Loucy (cell line): ENCODE measurements around the gene CARS2.

Source experiments
- H2AFZ ChIP-seq: fragments of 200-600 bp; sonication (generic); 2 replicates; pipeline ENCODE4 v1.6.0; 2016; ENCODE audit warnings: antibody characterized with exemption, mild to moderate bottlenecking, low read length, moderate library complexity
- H3F3A ChIP-seq: fragments of 200-600 bp; 2 replicates; pipeline ENCODE4 v1.6.0; 2016; ENCODE audit warnings: antibody characterized with exemption, low read depth, mild to moderate bottlenecking
- H3K27me3 ChIP-seq: fragments of 200-600 bp; sonication (generic); 2 replicates; pipeline ENCODE4 v1.6.1; 2014; ENCODE audit warnings: low read length, mild to moderate bottlenecking; ENCODE audit not compliant: insufficient read depth, poor library complexity, severe bottlenecking
- H3K36me3 ChIP-seq: fragments of 200-600 bp; sonication (generic); 2 replicates; pipeline ENCODE4 v1.6.1; 2016; ENCODE audit warnings: low read length; ENCODE audit not compliant: insufficient read depth
- H3K4me1 ChIP-seq: fragments of 200-600 bp; sonication (generic); 2 replicates; pipeline ENCODE4 v1.5.1; 2014; ENCODE audit warnings: low read length, mild to moderate bottlenecking; ENCODE audit not compliant: insufficient read depth, poor library complexity, severe bottlenecking
- H3K4me2 ChIP-seq: fragments of 200-600 bp; sonication (generic); 2 replicates; pipeline ENCODE4 v1.6.0; 2014; ENCODE audit warnings: antibody characterized with exemption, low read length, low read depth, mild to moderate bottlenecking; ENCODE audit not compliant: poor library complexity, severe bottlenecking
- H3K4me3 ChIP-seq: fragments of 200-600 bp; sonication (generic); 2 replicates; pipeline ENCODE4 v1.5.1; 2014; ENCODE audit warnings: low read length, mild to moderate bottlenecking, mixed read lengths; ENCODE audit not compliant: poor library complexity, severe bottlenecking
- H3K79me2 ChIP-seq: fragments of 200-600 bp; sonication (generic); 2 replicates; pipeline ENCODE4 v1.6.1; 2014; ENCODE audit warnings: low read length; ENCODE audit not compliant: insufficient read depth
- H3K9ac ChIP-seq: fragments of 200-600 bp; sonication (generic); 2 replicates; pipeline ENCODE4 v1.6.0; 2014; ENCODE audit warnings: mild to moderate bottlenecking, low read depth, low read length, moderate library complexity; ENCODE audit not compliant: poor library complexity, severe bottlenecking
- H3K9me2 ChIP-seq: fragments of 200-600 bp; sonication (generic); replicated peaks from 2 replicates; pipeline ENCODE4 v1.6.1; 2016; ENCODE audit warnings: low read depth, low read length, mixed read lengths
- H3K9me3 ChIP-seq: fragments of 200-600 bp; sonication (generic); 2 replicates; pipeline ENCODE4 v1.6.1; 2014; ENCODE audit warnings: mild to moderate bottlenecking, antibody characterized with exemption, low read length, low read depth; ENCODE audit not compliant: insufficient read depth
- H4K20me1 ChIP-seq: fragments of 200-600 bp; sonication (generic); 2 replicates; pipeline ENCODE4 v1.6.0; 2014; ENCODE audit warnings: antibody characterized with exemption, low read length, mild to moderate bottlenecking; ENCODE audit not compliant: insufficient read depth, poor library complexity, severe bottlenecking
- CTCF ChIP-seq: fragments of 200-600 bp; sonication (generic); conservative IDR thresholded peaks from 2 replicates; pipeline ENCODE4 v1.5.1; 2014; ENCODE audit warnings: mild to moderate bottlenecking, antibody characterized with exemption, low read length
- EZH2phosphoT487 ChIP-seq: fragments of 200-600 bp; IDR thresholded peaks from 2 replicates; pipeline ENCODE4 v1.6.1; 2018; ENCODE audit warnings: antibody characterized with exemption, mild to moderate bottlenecking, moderate library complexity, borderline replicate concordance

CARS2 gene

GRCh38 chr13:110713642-110713952 lies 7.7 kb upstream of the CARS2 start, which contains the start of gene ING1:
Gene ING1 (plus strand): TSS chr13:110713700. CDS start chr13:110714150, 450 bp downstream.
- Histone ChIP-seq H3K4me3 (peak within 1 kb of the TSS; percentile 80), H3F3A (0 out of 2 replicates have a peak, but pooled peaks cover 2% of the 10 kb centered on the region), H3K9ac (peak within 1 kb of the TSS; percentile 93), H3K79me2 (peaks cover 57% of the 10 kb centered on the region), H3K9me2 (no peaks in the 10 kb centered on the region), H3K4me2 (peak within 1 kb of the TSS; percentile 70), H3K27me3 (no peaks in the 10 kb centered on the region), H2AFZ (peak within 1 kb of the TSS; percentile 87), H3K36me3 (no peaks in the 10 kb centered on the region), H4K20me1 (peaks cover 32% of the 10 kb centered on the region), H3K9me3 (no peaks in the 10 kb centered on the region), H3K4me1 (peaks cover 30% of the 10 kb centered on the region)
- TF ChIP-seq EZH2phosphoT487: no peak
- no peak for TF ChIP-seq CTCF

- Histone ChIP-seq H4K20me1 (peaks cover 27% of the 10 kb centered on the region), H3K4me2 (peak overlapping the region; percentile 70), H3K9me2 (no peaks in the 10 kb centered on the region), H3K9ac (peak overlapping the region; percentile 93), H3K9me3 (no peaks in the 10 kb centered on the region), H3K4me3 (peak overlapping the region; percentile 80), H3K36me3 (no peaks in the 10 kb centered on the region), H3K27me3 (no peaks in the 10 kb centered on the region), H3F3A (0 out of 2 replicates have a peak, but pooled peaks cover 6% of the 10 kb centered on the region), H3K4me1 (peaks cover 26% of the 10 kb centered on the region), H3K79me2 (peaks cover 53% of the 10 kb centered on the region), H2AFZ (peak overlapping the region; percentile 87)
- TF ChIP-seq EZH2phosphoT487: no peak
- TF ChIP-seq CTCF: no peak
Measured at GRCh38 chr13:110712849-110713641, 7.1 kb upstream of the CARS2 start.

- no peaks in the 10 kb centered on the region for H3K9me2 ChIP-seq
- no peak for TF ChIP-seq CTCF
- TF ChIP-seq EZH2phosphoT487: no peak
Measured at GRCh38 chr13:110712081-110712848, 6.3 kb upstream of the CARS2 start.

More at GRCh38 chr13:110712081-110712848, 6.3 kb upstream of the CARS2 start:
- no peaks in the 10 kb centered on the region for H3K9me3 ChIP-seq
- peaks cover 46% of the 10 kb centered on the region for H3K79me2 ChIP-seq
- H3K27me3 ChIP-seq: no peaks in the 10 kb centered on the region
- H3F3A ChIP-seq: peaks cover 12% of the 10 kb centered on the region
- peaks cover 20% of the 10 kb centered on the region for H4K20me1 ChIP-seq
- peaks cover 18% of the 10 kb centered on the region for H3K4me1 ChIP-seq
- peak overlapping the region; percentile 79 for H3K4me2 ChIP-seq
- peak overlapping the region; percentile 80 for H3K4me3 ChIP-seq
- H2AFZ ChIP-seq: peak overlapping the region; percentile 87
- H3K36me3 ChIP-seq: no peaks in the 10 kb centered on the region
- peak overlapping the region; percentile 90 for H3K9ac ChIP-seq
